Gastroesophageal sphincter (tissue), 3 donors: Measurements from ENCODE around the gene RANBP2.

Experiments
- POLR2A ChIP-seq, 2 donors: fragments of 450-650 bp; IDR thresholded peaks; one replicate each; pipeline ENCODE4 v1.6.1; 2017; ENCODE audit warnings: antibody characterized with exemption in 2 of 2, mild to moderate bottlenecking in 2 of 2, moderate library complexity in 1 of 2
- TF ChIP-seq, protein P1 (sequence below), 4 experiments: fragments of 200-600 bp in 2 of 4; fragments of 450-650 bp in 2 of 4; sonication (generic) in 1 of 4; IDR thresholded peaks; one replicate each; pipeline ENCODE4 v1.5.1; 2017 to 2019; ENCODE audit warnings: antibody characterized with exemption in 4 of 4, mild to moderate bottlenecking in 2 of 4, moderate library complexity in 2 of 4

DNA sequence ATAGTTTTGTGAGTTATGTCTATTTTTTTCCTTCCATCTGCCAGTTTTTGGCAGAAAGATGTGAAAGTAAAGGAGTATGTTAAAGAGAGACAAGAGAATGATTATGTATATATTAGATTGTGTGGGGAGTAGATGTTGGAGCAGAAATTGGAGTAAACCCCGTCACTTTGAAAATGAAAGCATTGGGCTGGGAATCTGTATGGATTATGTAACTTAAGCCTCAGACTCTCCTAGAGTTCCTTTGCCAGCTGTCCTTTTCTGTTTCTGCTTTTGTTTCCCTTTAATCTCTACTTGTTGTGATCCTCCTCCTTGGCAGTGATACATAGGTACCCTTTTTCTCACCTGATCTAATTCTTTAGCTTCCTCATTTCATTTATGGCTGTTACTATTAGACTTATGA lies 86.5 kb downstream of the RANBP2 start:
- no peak for TF ChIP-seq POLR2A (IDR thresholded peaks at IDR 0.05)
- TF ChIP-seq, protein P1, sequence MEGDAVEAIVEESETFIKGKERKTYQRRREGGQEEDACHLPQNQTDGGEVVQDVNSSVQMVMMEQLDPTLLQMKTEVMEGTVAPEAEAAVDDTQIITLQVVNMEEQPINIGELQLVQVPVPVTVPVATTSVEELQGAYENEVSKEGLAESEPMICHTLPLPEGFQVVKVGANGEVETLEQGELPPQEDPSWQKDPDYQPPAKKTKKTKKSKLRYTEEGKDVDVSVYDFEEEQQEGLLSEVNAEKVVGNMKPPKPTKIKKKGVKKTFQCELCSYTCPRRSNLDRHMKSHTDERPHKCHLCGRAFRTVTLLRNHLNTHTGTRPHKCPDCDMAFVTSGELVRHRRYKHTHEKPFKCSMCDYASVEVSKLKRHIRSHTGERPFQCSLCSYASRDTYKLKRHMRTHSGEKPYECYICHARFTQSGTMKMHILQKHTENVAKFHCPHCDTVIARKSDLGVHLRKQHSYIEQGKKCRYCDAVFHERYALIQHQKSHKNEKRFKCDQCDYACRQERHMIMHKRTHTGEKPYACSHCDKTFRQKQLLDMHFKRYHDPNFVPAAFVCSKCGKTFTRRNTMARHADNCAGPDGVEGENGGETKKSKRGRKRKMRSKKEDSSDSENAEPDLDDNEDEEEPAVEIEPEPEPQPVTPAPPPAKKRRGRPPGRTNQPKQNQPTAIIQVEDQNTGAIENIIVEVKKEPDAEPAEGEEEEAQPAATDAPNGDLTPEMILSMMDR (IDR thresholded peaks at IDR 0.05): no peak
